ENCODE data around the gene CNN2.
A peak's percentile ranks its signal among the peaks of the same experiment; 100 is the strongest.

The CNN2 gene

DNA sequence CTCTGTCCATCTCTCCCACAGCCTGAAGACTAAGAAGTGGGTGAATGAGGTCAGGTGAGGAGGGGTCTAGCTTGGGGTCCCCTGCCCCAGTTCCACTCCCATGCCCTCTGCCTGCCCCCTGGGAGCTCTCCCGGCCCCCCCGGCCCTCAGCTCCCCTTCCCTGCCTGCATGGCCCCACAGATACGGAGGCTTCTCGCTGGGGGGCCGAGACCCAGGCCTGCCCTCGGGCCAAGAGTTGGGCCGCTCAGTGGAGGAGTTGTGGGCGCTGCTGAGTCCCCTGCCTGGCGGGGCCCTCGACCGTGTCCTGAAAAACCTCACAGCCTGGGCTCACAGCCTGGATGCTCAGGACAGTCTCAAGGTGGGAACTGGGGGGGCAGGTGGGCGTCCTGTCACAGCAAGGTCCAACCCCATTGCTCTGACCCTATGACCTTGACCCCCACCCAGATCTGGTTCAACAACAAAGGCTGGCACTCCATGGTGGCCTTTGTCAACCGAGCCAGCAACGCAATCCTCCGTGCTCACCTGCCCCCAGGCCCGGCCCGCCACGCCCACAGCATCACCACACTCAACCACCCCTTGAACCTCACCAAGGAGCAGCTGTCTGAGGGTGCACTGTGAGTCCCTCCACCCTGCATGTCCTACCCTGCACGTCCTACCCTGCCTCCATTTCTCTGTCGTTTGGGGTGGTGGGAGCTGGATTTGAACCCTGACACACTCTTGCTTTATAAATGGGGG lies 29.6 kb downstream of the CNN2 start:
- no peaks in the 10 kb centered on the region for H3K9me3 Mint-ChIP-seq
- H3K27me3 Mint-ChIP-seq, result no peaks in the 10 kb centered on the region
- H3K4me1 Mint-ChIP-seq, result peaks cover 33% of the 10 kb centered on the region
- peak overlapping the region; percentile 71 for H3K27ac Mint-ChIP-seq
- no peak for ATAC-seq
- peaks cover 59% of the 10 kb centered on the region for H3K36me3 Mint-ChIP-seq
- no peak overlapping the region for H3K4me3 Mint-ChIP-seq

GRCh38 chr19:1057176-1057855 lies 30.9 kb downstream of the CNN2 start:
- Mint-ChIP-seq H3K27me3 (no peaks in the 10 kb centered on the region), H3K27ac (peak overlapping the region; percentile 71), H3K9me3 (no peaks in the 10 kb centered on the region), H3K4me1 (peaks cover 36% of the 10 kb centered on the region), H3K4me3 (no peak overlapping the region), H3K36me3 (peaks cover 61% of the 10 kb centered on the region)
- ATAC-seq, result peak; percentile 82

GRCh38 chr19:1058112-1058511 lies 31.7 kb downstream of the CNN2 start:
- H3K4me1 Mint-ChIP-seq, result peaks cover 34% of the 10 kb centered on the region
- H3K4me3 Mint-ChIP-seq, result no peak overlapping the region
- H3K36me3 Mint-ChIP-seq, result peaks cover 63% of the 10 kb centered on the region
- H3K27me3 Mint-ChIP-seq, result no peaks in the 10 kb centered on the region
- H3K27ac Mint-ChIP-seq, result peak overlapping the region; percentile 71
- no peaks in the 10 kb centered on the region for H3K9me3 Mint-ChIP-seq
- no peak for ATAC-seq

DNA sequence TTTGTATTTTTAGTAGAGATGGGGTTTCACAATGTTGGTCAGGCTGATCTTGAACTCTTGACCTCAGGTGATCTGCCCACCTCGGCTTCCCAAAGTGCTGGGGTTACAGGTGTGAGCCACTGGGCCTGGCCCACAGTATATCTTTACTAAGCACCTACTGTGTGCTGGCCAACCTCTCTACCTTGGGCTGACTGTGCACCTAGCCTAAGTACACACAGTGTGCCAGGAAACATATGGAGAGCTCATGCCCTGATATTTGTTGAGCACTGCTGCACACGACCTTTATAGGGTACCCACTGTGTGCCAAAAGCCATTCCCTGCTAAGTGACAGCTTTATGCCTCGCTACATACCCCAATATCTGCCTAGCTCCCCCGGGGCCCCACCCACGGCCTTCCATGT lies 34.3 kb downstream of the CNN2 start:
- peaks cover 3% of the 10 kb centered on the region for H3K9me3 Mint-ChIP-seq
- no peaks in the 10 kb centered on the region for H3K27me3 Mint-ChIP-seq
- H3K4me3 Mint-ChIP-seq, result no peak overlapping the region
- H3K27ac Mint-ChIP-seq, result no peak overlapping the region
- peaks cover 49% of the 10 kb centered on the region for H3K36me3 Mint-ChIP-seq
- H3K4me1 Mint-ChIP-seq, result peaks cover 57% of the 10 kb centered on the region
- ATAC-seq, result no peak

GRCh38 chr19:1061987-1062386 lies 35.6 kb downstream of the CNN2 start:
- Mint-ChIP-seq H3K4me3 (no peak overlapping the region), H3K36me3 (peaks cover 36% of the 10 kb centered on the region), H3K27me3 (no peaks in the 10 kb centered on the region), H3K9me3 (peaks cover 3% of the 10 kb centered on the region), H3K4me1 (peaks cover 56% of the 10 kb centered on the region), H3K27ac (no peak overlapping the region)
- no peak for ATAC-seq

- Mint-ChIP-seq H3K9me3 (peaks cover 3% of the 10 kb centered on the region), H3K4me3 (no peak overlapping the region), H3K27ac (no peak overlapping the region), H3K4me1 (peaks cover 51% of the 10 kb centered on the region), H3K36me3 (peaks cover 31% of the 10 kb centered on the region), H3K27me3 (no peaks in the 10 kb centered on the region)
- no peak for ATAC-seq
Measured at GRCh38 chr19:1062387-1063029, 36.1 kb downstream of the CNN2 start.

DNA sequence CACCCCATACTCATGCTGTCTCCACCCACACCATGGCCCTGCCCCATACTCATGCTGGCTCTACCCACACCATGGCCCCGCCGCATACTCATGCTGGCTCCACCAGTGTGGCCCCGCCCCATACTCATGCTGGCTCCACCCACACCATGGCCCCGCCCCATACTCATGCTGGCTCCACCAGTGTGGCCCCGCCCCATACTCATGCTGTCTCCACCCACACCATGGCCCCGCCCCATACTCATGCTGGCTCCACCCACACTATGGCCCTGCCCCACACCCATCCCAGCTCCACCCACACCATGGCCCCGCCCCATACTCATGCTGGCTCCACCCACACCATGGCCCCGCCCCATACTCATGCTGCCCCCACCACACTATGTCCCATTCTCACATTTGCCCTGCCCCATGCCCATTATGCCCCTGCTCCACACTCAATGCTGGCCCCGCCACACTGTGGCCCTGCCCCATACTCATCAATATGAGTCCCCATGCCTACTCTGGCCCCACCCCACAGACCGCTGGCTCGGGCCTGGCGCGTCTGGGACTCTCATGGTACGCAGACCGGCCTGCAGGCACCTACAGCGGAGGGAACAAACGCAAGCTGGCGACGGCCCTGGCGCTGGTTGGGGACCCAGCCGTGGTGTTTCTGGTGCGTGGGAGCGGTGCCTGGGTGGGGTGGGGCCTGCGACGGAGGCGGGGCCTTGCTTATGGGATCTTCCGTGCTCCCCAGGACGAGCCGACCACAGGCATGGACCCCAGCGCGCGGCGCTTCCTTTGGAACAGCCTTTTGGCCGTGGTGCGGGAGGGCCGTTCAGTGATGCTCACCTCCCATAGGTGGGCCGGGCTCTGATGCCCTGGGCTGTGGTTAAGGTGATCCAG lies 36.9 kb downstream of the CNN2 start:
- no peaks in the 10 kb centered on the region for H3K27me3 Mint-ChIP-seq
- peaks cover 24% of the 10 kb centered on the region for H3K36me3 Mint-ChIP-seq
- H3K4me1 Mint-ChIP-seq, result peaks cover 43% of the 10 kb centered on the region
- H3K4me3 Mint-ChIP-seq, result no peak overlapping the region
- peak overlapping the region; percentile 85 for H3K27ac Mint-ChIP-seq
- ATAC-seq, result no peak
- peaks cover 3% of the 10 kb centered on the region for H3K9me3 Mint-ChIP-seq

DNA sequence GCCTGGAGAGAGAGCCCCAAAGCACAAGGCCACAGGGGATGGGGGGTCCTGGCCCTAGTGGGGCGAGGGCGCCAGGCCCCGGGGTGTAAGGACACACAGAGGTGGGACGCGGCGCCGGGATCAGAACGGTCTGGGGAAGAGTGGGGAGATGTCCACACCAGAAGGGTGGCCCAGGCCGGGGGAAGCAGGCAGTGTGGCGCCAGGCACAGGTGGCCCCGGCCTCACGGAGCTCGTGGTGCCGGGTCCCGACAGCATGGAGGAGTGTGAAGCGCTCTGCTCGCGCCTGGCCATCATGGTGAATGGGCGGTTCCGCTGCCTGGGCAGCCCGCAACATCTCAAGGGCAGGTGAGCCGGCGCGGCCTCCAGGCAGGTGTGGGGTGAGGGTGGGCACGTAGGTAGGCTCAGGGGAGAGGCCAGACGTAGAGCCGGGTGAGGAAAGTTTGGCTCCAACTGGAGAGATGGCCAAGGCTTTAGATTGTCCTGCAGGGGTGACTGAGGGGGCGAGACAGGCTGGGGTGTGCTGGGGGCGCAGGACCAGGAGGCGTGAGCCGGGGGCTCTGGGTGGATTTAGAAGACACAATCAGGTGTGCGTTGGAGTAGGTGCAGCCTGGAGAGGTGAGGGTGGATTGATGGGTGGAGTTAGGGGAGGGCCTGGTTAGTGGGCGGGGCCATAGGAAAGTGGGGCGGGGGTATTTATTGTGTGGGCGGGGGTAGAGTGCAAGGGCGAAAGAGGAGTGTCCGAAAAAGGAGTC lies 37.7 kb downstream of the CNN2 start:
- Mint-ChIP-seq H3K9me3 (peaks cover 3% of the 10 kb centered on the region), H3K27ac (peak overlapping the region; percentile 85), H3K27me3 (no peaks in the 10 kb centered on the region), H3K36me3 (peaks cover 30% of the 10 kb centered on the region), H3K4me1 (peaks cover 46% of the 10 kb centered on the region), H3K4me3 (peak overlapping the region; percentile 19)
- no peak for ATAC-seq

- ATAC-seq, result peak; percentile 56
- peak overlapping the region; percentile 85 for H3K27ac Mint-ChIP-seq
- no peaks in the 10 kb centered on the region for H3K27me3 Mint-ChIP-seq
- peaks cover 35% of the 10 kb centered on the region for H3K36me3 Mint-ChIP-seq
- H3K4me3 Mint-ChIP-seq, result peak overlapping the region; percentile 25
- peaks cover 52% of the 10 kb centered on the region for H3K4me1 Mint-ChIP-seq
- H3K9me3 Mint-ChIP-seq, result peaks cover 3% of the 10 kb centered on the region
Measured at GRCh38 chr19:1064661-1065605, 38.5 kb downstream of the CNN2 start.

DNA sequence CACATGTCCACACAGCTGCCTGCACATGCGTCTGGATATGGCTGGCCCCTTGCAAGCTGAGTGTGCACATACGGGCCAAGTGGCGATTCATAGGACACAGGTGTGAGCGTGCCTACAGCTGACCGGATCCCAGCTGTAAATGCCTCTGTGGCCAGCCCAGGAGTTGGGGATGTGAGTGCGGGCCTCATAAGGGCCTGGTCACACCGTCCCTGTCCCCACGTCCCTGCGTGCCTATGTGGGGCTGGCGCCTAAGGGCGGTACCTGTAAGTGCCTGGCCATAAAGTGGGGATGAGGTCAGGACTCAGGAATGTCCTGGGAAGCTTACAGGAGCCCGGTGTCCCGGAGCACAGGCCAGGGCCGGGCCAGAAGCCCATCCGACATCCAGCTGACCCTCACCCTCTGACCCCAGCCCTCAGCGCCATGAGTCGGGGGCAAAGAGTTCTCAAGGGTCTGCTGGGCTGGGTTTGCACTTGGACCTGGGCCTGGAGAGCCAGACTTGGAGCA lies 39.2 kb downstream of the CNN2 start:
- Mint-ChIP-seq H3K4me1 (peaks cover 52% of the 10 kb centered on the region), H3K27me3 (no peaks in the 10 kb centered on the region)

GRCh38 chr19:1066251-1066747 lies 39.9 kb downstream of the CNN2 start:
- peaks cover 35% of the 10 kb centered on the region for H3K36me3 Mint-ChIP-seq
- H3K27ac Mint-ChIP-seq, result peak overlapping the region; percentile 85
- no peak for ATAC-seq
- H3K27me3 Mint-ChIP-seq, result no peaks in the 10 kb centered on the region
- H3K4me3 Mint-ChIP-seq, result peak overlapping the region; percentile 94
- peaks cover 52% of the 10 kb centered on the region for H3K4me1 Mint-ChIP-seq
- H3K9me3 Mint-ChIP-seq, result peaks cover 3% of the 10 kb centered on the region

More for the DNA sequence above, 39.2 kb downstream of the CNN2 start:
- Mint-ChIP-seq H3K4me3 (peak overlapping the region; percentile 94), H3K36me3 (peaks cover 35% of the 10 kb centered on the region), H3K9me3 (peaks cover 3% of the 10 kb centered on the region), H3K27ac (peak overlapping the region; percentile 85)
- no peak for ATAC-seq

DNA sequence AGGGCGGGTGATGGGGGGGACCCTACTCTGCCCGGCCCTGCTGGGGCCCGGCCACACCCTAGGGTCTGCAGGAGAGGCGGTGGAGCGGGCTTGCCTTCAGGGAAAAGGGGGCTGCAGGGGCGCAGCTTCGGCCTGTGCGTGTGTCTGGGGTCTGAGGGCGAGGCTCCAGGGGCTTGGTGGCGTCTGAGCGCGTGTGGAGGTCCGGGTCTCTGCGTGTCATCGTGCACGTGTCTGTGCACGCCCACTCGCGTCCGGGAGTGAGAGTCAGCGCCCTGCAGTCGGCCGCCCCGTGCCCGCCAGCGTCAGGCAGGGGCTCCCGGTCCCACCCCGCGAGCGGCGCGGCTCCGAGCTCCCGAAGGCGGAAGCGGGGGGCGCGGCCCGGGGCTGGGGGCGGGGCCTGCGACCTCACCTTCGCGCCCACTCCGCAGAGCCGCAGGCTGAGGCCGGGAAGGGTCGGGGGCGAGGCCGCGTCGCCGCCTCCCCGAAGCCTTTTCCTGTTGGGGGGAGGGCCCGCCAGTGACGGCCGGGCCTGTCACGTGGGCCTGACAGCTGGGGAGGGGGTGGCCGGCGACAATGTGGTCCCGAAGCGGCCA lies 40.4 kb downstream of the CNN2 start, which contains the start of gene ARHGAP45:
Gene ARHGAP45, plus strand, starts transcription at position 420 of the 593 bp plus-strand sequence. CDS start 239 bp downstream, outside the sequence.
- Mint-ChIP-seq H3K4me3 (peak within 1 kb of the TSS; percentile 94), H3K27ac (peak within 1 kb of the TSS; percentile 85), H3K27me3 (no peaks in the 10 kb centered on the region), H3K4me1 (peaks cover 56% of the 10 kb centered on the region), H3K9me3 (peaks cover 3% of the 10 kb centered on the region), H3K36me3 (peaks cover 34% of the 10 kb centered on the region)
- ATAC-seq, result peak; percentile 69
